Vagina (tissue), 2 donors: ENCODE results near the gene DMKN.

Source experiments
- POLR2A ChIP-seq, 2 donors: fragments of 450-650 bp; IDR thresholded peaks; one replicate each; pipeline ENCODE4 v1.6.1; 2017; ENCODE audit warnings: antibody characterized with exemption in 2 of 2, mild to moderate bottlenecking in 2 of 2, moderate library complexity in 2 of 2
- POLR2AphosphoS5 ChIP-seq, 2 donors: sonication (generic); formaldehyde crosslinking; IDR thresholded peaks; one replicate each; pipeline ENCODE4 v1.9.0; 2017; ENCODE audit warnings: antibody characterized with exemption in 2 of 2, mild to moderate bottlenecking in 2 of 2, low read depth in 1 of 2; ENCODE audit not compliant: insufficient read depth in 1 of 2
- TF ChIP-seq, protein P1 (sequence below), 3 experiments: fragments of 450-650 bp in 2 of 3; fragments of 200-600 bp in 1 of 3; sonication (generic) in 1 of 3; IDR thresholded peaks; one replicate each; pipeline ENCODE4 v1.5.1; 2017 to 2019; ENCODE audit warnings: antibody characterized with exemption in 3 of 3, mild to moderate bottlenecking in 2 of 3, moderate library complexity in 2 of 3

GRCh38 chr19:35534803-35535480 lies 21.5 kb upstream of the DMKN start:
- TF ChIP-seq POLR2AphosphoS5 (IDR thresholded peaks at IDR 0.05; ENCODE audit: insufficient read depth in 1 of 2, low read depth in 1 of 2) (no peak), POLR2A (IDR thresholded peaks at IDR 0.05) (no peak)
- TF ChIP-seq, protein P1, sequence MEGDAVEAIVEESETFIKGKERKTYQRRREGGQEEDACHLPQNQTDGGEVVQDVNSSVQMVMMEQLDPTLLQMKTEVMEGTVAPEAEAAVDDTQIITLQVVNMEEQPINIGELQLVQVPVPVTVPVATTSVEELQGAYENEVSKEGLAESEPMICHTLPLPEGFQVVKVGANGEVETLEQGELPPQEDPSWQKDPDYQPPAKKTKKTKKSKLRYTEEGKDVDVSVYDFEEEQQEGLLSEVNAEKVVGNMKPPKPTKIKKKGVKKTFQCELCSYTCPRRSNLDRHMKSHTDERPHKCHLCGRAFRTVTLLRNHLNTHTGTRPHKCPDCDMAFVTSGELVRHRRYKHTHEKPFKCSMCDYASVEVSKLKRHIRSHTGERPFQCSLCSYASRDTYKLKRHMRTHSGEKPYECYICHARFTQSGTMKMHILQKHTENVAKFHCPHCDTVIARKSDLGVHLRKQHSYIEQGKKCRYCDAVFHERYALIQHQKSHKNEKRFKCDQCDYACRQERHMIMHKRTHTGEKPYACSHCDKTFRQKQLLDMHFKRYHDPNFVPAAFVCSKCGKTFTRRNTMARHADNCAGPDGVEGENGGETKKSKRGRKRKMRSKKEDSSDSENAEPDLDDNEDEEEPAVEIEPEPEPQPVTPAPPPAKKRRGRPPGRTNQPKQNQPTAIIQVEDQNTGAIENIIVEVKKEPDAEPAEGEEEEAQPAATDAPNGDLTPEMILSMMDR (IDR thresholded peaks at IDR 0.05): no peak
